Thyroid gland (tissue), 4 donors: ENCODE results near the gene FAM124A.

Experiments used
- POLR2A ChIP-seq, 2 donors: fragments of 450-650 bp; IDR thresholded peaks; one replicate each; pipeline ENCODE4 v1.6.1; 2017; ENCODE audit warnings: antibody characterized with exemption in 2 of 2, mild to moderate bottlenecking in 2 of 2, moderate library complexity in 1 of 2
- TF ChIP-seq, protein P1 (sequence below), 6 experiments: fragments of 200-600 bp in 3 of 6; fragments of 450-650 bp in 3 of 6; sonication (generic) in 3 of 6; IDR thresholded peaks; one replicate each; pipeline ENCODE4 v1.5.1; 2016 to 2019; ENCODE audit warnings: antibody characterized with exemption in 6 of 6, mild to moderate bottlenecking in 2 of 6, inconsistent platforms in 1 of 6, moderate library complexity in 1 of 6

DNA sequence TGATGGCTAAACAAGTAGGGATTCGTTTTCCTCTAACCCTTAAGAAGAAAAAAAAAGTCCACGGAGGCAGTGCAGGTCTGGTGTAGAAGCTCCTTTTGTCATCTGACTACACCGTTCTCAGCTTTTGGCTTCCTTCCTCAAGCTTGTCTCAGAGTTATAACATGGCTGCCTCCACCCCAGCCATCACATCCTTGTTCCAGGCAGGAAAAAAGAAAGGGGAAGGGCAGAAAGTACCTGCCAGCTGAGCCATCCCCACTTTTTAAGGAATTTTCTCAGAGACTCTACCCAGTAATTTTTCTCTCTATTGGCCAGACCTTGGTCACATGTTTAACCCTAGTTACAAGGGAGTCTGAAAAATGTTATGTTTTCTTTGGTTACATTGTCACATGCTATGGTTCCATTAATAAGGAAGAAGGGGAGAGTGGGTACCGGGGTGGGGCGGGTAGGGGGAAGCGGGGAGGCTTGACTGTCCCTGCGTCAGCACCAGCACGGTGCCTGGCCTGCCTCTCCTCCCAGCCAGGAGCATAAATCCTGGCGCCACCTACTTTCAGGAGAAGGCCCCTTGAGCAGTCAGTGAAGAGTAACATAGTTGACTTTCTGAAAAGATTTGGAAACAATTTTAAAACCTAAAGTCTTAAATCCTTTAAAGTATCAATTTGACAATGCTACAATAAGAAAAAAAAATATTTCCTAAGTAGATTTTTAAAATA lies 11.1 kb downstream of the FAM124A start:
- TF ChIP-seq, protein P1, sequence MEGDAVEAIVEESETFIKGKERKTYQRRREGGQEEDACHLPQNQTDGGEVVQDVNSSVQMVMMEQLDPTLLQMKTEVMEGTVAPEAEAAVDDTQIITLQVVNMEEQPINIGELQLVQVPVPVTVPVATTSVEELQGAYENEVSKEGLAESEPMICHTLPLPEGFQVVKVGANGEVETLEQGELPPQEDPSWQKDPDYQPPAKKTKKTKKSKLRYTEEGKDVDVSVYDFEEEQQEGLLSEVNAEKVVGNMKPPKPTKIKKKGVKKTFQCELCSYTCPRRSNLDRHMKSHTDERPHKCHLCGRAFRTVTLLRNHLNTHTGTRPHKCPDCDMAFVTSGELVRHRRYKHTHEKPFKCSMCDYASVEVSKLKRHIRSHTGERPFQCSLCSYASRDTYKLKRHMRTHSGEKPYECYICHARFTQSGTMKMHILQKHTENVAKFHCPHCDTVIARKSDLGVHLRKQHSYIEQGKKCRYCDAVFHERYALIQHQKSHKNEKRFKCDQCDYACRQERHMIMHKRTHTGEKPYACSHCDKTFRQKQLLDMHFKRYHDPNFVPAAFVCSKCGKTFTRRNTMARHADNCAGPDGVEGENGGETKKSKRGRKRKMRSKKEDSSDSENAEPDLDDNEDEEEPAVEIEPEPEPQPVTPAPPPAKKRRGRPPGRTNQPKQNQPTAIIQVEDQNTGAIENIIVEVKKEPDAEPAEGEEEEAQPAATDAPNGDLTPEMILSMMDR (IDR thresholded peaks at IDR 0.05), result no peak
- TF ChIP-seq POLR2A (IDR thresholded peaks at IDR 0.05), result no peak
